GM18868 (cell line): ENCODE data around the gene CTDSPL.

ENCODE experiments used
- ATAC-seq: cut with Tn5 transposase; IDR thresholded peaks from one replicate; pipeline ENCODE4 v1.9.1; 2021; ENCODE audit warnings: mild to moderate bottlenecking, moderate library complexity; ENCODE audit not compliant: unreplicated experiment

Gene CTDSPL

DNA sequence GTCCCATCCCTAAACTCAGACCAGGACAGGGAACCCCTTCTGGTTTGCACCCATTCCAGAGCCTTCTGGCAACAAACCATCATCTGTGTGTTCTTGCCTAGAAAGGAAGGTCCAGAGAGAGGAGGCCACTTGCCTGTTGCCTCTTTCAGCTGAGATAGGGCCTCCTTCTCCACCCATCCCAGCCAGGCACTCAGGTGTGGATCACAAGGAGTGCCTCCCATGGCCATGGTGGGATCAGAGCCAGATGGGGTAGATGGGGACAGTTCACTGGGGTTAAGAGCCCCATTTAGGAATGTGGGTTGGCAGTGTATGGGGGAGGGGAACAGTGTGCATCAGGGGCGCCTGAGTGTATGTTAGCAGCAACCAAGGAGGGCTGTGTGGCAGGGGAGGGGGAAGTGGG lies 8.9 kb upstream of the CTDSPL start:
- no peak for ATAC-seq

- no peak for ATAC-seq
Measured at GRCh38 chr3:37853691-37854413, 7.8 kb upstream of the CTDSPL start.

DNA sequence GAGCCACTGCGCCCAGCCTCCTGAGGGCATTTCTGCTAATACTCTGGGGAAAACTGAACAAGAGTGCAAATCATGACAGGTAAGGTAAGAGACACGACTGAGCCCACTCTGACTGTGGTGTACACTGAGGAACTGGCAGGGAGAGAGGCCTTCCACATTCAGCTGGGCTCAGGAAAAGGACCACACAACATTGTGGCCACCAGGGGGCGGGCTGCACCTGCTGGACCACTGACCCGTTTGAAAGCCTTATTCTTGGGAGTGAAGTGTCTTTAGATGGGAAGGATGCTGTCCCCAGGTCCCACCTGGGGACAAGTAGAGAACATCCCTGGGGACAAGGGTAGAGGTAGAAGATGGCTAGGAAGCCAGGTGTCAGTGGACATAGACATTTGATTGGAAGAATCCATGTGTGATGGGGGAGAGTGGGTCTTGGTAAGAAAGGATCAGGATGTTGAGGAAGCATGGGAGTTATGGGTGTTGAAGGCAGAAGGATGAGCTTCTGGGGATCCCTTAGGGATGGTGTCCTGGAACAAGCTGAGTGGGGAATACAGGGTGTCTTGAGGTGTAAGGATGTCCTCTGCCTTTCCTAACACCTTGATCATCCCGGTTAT lies 6.2 kb upstream of the CTDSPL start:
- peak; percentile 58 for ATAC-seq

DNA sequence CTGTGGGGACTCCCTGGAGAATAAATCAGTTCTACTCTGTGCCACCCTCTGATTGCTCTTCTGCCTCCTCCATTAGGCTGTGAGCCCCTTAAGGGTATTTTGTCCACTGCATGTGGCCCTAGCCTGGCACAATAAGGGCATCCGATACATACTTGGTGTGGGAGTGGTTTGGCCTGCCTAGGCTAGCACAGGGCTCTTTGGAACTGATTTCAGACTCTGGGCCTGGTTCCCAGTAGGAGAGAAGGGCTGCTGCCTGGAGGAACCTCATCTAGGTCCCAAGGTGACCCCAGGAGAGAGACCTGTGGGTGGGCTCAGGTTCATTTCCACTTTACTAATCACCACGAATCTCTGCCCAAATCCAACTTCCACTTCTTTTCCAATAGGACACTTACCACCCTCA lies 5.3 kb upstream of the CTDSPL start:
- ATAC-seq: no peak

DNA sequence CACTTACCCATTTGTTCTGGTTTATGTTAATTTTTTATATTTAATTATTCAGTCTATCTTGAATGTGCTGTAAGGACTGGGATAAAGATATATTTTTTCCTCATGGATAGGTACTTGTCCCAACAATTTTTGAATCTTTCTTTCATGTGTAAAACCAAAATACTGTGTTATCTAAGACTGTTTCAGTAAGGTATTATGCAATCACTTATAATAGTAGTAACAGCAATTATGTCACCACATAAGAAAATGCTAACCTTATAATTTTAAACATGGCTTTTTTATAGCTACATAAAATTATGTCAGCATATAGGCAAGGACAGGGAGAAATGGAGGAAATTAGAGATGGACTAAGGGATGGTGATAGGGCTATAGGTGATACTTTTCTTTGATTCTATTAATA lies 2.9 kb upstream of the CTDSPL start:
- no peak for ATAC-seq

DNA sequence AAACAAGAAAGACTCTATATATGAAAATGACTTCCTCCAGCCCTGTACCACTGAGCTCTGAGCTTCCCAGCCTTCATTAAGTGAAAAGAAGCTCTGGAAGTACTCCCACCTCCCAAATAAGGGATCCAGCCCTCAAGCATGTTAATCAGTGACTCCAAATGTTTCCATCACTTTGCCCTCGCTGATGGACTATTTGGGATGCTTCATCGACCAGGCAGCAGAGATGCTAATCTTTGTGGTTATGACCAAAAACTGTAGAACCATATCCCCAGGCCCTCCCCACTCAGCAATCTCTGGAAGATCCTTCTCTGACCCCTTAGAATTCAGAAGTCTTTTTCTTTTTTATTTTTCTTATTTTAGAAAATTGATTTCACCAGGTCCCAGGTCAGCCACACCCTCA lies 2.3 kb upstream of the CTDSPL start:
- ATAC-seq: no peak

- no peak for ATAC-seq
Measured at GRCh38 chr3:37859908-37860199, 1.8 kb upstream of the CTDSPL start.

GRCh38 chr3:37862219-37862902 lies 681 bp downstream of the CTDSPL start:
- ATAC-seq: no peak

GRCh38 chr3:37862903-37863815 lies 1.5 kb downstream of the CTDSPL start:
- no peak for ATAC-seq

GRCh38 chr3:37863949-37864822 lies 2.5 kb downstream of the CTDSPL start:
- no peak for ATAC-seq

- ATAC-seq: no peak
Measured at GRCh38 chr3:37864904-37865303, 3.2 kb downstream of the CTDSPL start.

DNA sequence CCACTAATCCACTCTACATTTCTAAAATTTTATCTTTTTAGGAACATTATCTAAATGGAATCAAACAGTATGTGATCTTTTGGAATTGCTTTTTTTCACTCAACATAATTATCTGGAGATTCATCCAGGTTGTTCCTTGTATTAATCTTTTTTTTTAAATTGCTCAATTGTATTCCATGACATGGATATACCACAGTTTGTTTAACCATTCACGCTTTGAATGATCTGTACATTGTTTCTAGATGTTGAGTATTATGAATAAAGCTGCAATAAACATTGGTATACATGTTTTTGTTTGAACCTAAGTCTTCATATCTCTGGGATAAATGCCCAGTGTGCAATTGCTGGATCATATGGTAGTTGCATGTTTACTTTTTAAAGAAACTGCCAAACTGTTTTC lies 5.5 kb downstream of the CTDSPL start:
- no peak for ATAC-seq

GRCh38 chr3:37871858-37872257 lies 10.2 kb downstream of the CTDSPL start:
- no peak for ATAC-seq

DNA sequence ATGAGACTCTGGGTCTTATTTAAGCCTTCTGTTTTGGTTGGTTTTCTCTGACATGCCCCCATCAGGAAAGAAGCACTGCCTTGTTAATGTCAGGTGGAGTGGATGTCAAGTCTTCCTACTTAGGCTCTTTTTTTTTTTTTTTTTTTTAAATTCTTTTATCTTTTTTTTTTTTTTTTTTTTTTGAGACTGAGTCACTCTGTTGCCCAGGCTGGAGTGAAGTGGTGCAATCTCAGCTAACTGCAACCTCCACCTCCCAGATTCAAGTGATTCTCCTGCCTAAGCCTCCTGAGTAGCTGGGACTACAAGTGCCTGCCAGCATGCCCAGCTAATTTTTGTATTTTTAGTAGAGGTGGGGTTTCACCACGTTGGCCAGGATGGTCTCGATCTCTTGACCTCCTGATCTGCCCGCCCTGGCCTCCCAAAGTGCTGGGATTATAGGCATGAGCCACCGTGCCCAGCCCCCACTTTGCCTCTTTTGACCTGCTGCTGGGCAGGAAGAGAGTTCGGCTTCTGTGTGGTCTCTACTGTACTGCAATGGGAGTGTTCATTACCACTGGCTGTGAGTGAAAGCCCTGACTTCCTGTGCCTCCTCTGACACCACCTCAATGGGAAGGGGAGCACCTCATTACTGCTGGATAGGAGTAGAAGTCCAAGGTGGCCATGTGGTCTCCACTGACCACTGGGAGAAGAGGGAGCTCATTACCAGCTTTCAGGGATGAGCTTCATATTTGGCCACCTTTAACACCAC lies 10.9 kb downstream of the CTDSPL start:
- ATAC-seq: no peak

DNA sequence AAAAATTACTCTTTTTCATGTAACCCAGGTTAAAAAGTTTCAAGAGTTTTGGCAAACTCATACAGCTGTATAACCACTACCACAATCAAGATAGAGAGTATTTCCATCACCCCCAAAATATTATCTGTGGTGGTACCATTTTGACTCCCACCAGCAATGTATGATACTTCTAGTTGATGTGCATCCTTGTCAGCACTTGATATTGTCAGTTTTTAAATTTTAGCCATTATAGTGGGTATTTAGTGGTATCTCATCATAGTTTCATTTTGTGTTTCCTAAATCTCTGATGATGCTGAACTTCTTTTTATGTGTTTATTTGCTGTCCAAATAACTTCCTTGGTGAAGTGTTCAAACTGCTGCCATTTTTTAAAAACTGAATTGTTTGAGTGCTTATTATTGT lies 14.6 kb downstream of the CTDSPL start:
- ATAC-seq: no peak

DNA sequence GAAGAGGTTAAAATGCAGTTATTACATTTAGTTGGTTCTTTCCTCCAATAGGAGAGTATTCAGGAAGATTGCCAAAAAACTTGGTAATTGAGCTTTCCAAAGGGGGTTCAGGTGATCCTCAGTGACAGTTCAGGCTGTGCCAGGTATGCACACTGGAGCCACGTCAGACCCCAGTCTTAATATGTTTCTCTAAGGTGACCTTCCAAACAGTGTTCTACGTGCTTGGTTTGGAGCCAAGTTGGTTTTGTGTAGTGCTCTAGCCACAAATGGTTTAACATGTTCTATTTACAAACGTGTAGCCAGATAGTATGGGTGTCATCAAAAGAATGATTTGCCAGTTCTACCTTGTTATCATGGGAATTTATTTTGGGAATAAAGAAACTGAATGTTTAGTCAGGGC lies 21.0 kb downstream of the CTDSPL start:
- no peak for ATAC-seq

- ATAC-seq: no peak
Measured at GRCh38 chr3:37885814-37886213, 24.1 kb downstream of the CTDSPL start.

DNA sequence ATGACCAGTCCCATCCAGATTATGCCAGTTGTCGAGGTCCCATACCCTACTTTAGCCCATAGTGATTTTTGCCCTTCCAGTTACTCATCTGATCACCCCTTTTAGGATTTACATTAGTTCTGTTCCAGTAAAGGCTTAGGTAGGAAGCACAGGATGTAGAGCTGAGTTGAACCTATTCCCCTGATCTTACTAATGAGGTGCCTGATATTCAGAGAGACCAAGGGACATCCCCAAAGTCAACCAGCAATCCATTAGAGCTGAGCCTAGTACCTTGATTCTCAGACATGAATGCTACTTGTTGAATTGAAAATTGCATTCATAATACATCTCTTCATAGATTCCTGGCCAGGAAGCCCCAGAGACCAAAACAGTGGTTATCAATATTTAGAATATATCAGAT lies 24.7 kb downstream of the CTDSPL start:
- no peak for ATAC-seq

GRCh38 chr3:37887062-37887461 lies 25.4 kb downstream of the CTDSPL start:
- no peak for ATAC-seq

DNA sequence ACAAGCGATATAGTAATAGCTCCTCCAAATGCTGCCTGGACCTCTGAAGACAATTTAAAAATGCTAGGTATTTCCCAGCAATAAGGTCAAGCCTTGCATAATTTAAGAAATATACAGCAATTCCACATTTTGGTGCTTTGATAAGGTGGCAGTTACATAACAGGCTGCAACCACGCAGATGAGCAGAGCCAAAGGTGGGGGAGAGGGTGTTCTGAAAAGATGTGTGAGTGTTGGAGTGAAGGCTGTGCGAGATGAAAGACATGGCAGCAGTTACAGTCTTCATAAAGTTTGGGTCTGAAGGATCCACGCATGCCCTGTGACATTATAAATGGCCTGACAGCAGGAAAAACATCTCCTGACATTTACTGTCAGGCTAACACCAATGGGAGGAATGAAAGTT lies 26.1 kb downstream of the CTDSPL start:
- ATAC-seq: no peak
